ENCODE measurements around the gene SNRNP40.

SNRNP40 gene

DNA sequence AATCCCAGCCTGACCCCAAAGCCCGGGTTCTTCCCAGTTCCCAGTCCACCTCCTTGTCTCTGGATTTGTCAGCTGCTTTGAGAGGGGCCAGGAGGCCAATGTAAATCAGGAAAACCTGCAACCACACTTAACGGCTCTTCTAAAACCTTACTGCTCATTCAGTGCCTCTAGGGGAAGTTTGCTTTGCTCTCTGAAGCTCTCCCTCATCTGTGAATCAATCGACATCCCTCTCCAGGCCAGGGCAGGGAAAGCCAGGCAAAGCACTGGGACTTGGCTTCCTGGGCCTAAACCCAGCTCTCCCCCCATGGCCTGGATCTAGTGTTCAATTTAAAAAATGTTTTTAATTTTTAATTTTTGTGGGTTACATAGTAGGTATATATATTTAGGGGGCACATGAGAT lies 66.2 kb downstream of the SNRNP40 start:
- TF ChIP-seq, protein P1, sequence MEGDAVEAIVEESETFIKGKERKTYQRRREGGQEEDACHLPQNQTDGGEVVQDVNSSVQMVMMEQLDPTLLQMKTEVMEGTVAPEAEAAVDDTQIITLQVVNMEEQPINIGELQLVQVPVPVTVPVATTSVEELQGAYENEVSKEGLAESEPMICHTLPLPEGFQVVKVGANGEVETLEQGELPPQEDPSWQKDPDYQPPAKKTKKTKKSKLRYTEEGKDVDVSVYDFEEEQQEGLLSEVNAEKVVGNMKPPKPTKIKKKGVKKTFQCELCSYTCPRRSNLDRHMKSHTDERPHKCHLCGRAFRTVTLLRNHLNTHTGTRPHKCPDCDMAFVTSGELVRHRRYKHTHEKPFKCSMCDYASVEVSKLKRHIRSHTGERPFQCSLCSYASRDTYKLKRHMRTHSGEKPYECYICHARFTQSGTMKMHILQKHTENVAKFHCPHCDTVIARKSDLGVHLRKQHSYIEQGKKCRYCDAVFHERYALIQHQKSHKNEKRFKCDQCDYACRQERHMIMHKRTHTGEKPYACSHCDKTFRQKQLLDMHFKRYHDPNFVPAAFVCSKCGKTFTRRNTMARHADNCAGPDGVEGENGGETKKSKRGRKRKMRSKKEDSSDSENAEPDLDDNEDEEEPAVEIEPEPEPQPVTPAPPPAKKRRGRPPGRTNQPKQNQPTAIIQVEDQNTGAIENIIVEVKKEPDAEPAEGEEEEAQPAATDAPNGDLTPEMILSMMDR (conservative IDR thresholded peaks at IDR 0.05) = no peak
- H3K27ac ChIP-seq = no peak overlapping the region

DNA sequence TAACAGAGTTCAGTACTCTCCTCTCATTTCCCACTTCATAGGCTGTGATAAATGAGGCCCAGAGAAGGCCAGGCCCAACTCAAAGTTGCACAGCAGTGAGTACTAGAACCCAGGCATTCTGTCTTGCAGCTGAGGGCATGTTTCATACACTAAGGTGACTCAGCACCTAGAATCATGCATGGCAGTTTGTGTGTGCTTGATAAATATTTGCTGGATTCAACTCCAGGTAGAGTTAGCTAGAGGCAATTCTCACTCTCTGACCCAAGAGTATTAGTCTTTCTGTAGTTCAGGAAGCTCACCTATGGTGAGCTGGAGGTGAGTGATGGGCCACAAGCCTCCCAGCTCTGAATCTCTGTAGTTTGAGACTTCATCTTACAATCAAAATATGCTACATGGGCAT lies 67.6 kb downstream of the SNRNP40 start:
- TF ChIP-seq, protein P1 (conservative IDR thresholded peaks at IDR 0.05) = no peak
- no peak overlapping the region for H3K27ac ChIP-seq

GRCh38 chr1:31227891-31228568 lies 68.6 kb downstream of the SNRNP40 start:
- TF ChIP-seq, protein P1 (conservative IDR thresholded peaks at IDR 0.05) = no peak
- H3K27ac ChIP-seq = no peak overlapping the region

DNA sequence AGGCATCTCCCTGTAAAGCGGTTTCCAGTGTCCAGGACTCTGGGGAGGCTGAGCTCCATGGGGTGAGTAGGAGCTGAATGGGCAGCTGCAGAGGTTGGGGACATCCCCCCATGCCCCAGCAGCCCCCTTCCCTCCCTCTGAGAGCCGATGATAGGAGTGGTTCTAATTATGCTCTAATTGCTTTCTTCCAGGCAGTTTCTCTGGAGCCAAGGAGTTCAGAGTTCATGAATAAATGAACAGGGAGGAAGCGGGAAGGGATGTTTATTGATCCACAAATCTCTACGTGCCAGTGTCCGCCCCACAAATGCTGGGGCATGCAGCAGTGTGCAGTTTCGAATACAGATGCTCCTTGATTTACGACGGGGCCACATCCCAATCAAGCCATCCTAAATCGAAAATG lies 72.5 kb downstream of the SNRNP40 start:
- TF ChIP-seq, protein P1 (conservative IDR thresholded peaks at IDR 0.05) = no peak
- H3K27ac ChIP-seq = no peak overlapping the region

DNA sequence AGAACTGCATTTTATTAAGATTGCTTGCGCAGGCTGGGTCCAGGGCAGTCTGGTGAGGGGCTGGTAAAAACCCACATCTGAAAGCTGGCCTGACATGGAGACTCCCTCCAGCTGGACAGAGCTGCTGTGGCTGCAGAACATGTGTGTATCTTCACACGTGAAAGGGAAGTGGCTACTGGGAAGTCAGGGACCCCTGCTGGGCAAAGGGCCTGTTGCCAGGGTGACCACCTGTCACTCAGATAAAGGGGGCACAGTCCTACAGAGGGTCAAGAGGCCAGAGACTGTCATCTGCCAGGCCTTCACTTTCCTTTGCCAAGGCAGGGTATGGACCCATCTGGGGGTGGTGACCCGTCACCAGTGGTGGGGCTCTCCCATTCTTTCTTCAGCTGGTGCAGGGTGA lies 74.4 kb downstream of the SNRNP40 start:
- TF ChIP-seq, protein P1 (conservative IDR thresholded peaks at IDR 0.05) = no peak
- H3K27ac ChIP-seq = no peak overlapping the region

DNA sequence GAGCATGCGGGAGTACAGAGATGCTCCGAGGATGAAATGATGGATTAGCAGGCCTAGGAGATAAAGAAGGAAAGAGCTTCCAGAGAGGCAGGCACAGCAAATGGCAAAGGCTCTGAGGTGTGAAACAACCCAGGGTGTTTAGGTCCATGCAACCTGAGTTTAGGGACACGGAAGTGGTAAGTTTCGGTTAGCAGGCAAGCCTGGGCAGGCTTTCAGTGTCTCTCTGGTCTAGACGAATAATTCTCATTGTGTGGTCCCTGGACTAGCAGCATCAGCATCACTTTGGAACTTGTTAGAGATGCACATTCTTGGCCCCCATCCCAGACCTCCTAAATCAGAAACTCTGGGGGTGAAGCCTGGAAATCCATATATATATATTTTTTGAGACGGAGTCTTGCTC lies 75.5 kb downstream of the SNRNP40 start:
- no peak overlapping the region for H3K27ac ChIP-seq
- TF ChIP-seq, protein P1 (conservative IDR thresholded peaks at IDR 0.05) = no peak

DNA sequence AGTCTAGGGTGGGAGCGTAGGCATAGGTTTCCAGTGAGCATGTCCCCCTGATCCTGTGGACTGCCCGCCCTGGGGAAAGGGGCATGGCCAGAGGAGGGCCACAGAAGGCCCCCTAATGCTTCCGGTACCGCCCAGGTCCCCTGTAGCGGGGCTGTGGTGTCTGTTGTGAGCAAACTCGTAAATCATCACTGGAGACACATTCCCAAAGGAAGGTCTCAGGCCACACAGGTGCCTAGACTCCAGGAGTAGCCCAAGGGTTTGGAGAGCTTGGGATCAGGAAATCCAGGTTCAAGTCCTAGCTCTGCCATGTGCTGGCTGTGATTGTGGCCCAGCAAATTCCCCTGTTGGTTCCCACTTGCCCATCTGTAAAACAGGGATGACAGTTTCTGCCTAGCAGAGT lies 77.1 kb downstream of the SNRNP40 start:
- TF ChIP-seq, protein P1 (conservative IDR thresholded peaks at IDR 0.05) = no peak
- H3K27ac ChIP-seq = no peak overlapping the region

All from VCaP (cell line).